Mesothelial cell of epicardium (in vitro differentiated cells): ENCODE data around the gene ABCC4. TPM values are rescaled to one million over a fixed set of nuclear protein-coding genes. Genes with fewer than 3 reads are reported as not detected.

ENCODE experiments used
- DNase-seq, 2 experiments: peaks; one replicate each; pipeline ENCODE4 v3.0.0; 2021; ENCODE audit warnings: low spot score in 2 of 2; ENCODE audit not compliant: unreplicated experiment in 2 of 2
- H3K27ac Mint-ChIP-seq: 2 replicates; pipeline ENCODE4 v1.8.0; 2021; ENCODE audit warnings: mixed read lengths
- H3K27me3 Mint-ChIP-seq: 2 replicates; pipeline ENCODE4 v1.8.0; 2021; ENCODE audit warnings: low read depth, mixed read lengths
- H3K36me3 Mint-ChIP-seq: 2 replicates; pipeline ENCODE4 v1.8.0; 2021; ENCODE audit warnings: mixed read lengths
- H3K4me1 Mint-ChIP-seq: 2 replicates; pipeline ENCODE4 v1.8.0; 2021; ENCODE audit warnings: mixed read lengths
- H3K4me3 Mint-ChIP-seq: 2 replicates; pipeline ENCODE4 v1.8.0; 2021; ENCODE audit warnings: mild to moderate bottlenecking, moderate library complexity, mixed read lengths
- H3K9me3 Mint-ChIP-seq: 2 replicates; pipeline ENCODE4 v1.8.0; 2021; ENCODE audit warnings: mixed read lengths
- CTCF ChIP-seq: fragments of 200-600 bp; sonication (generic); IDR thresholded peaks from one replicate; pipeline ENCODE4 v1.5.0; 2021; ENCODE audit warnings: antibody characterized with exemption; ENCODE audit not compliant: unreplicated experiment
- total RNA-seq: library from RNA; stranded (reverse); gene quantifications from 3 replicates; pipeline ENCODE4 v1.2.1, GENCODE V29; 2021

Gene ABCC4
- total RNA-seq, 1 donor from 2014 or later: 7.7 TPM

GRCh38 chr13:95212983-95213850 is 88.0 kb downstream of the ABCC4 start:
- no peaks in the 10 kb centered on the region for H3K27me3 Mint-ChIP-seq
- no peaks in the 10 kb centered on the region for H3K9me3 Mint-ChIP-seq
- peaks cover 6% of the 10 kb centered on the region for H3K4me1 Mint-ChIP-seq
- H3K4me3 Mint-ChIP-seq: no peak overlapping the region
- no peak for DNase-seq
- H3K27ac Mint-ChIP-seq: no peak overlapping the region
- H3K36me3 Mint-ChIP-seq: peaks cover 2% of the 10 kb centered on the region
- no peak for TF ChIP-seq CTCF

- TF ChIP-seq CTCF: no peak
- Mint-ChIP-seq H3K36me3 (peaks cover 2% of the 10 kb centered on the region), H3K4me1 (no peaks in the 10 kb centered on the region), H3K27me3 (no peaks in the 10 kb centered on the region), H3K27ac (no peak overlapping the region), H3K9me3 (no peaks in the 10 kb centered on the region), H3K4me3 (no peak overlapping the region)
- no peak for DNase-seq
Measured at GRCh38 chr13:95209109-95209508, 92.1 kb downstream of the ABCC4 start.

- Mint-ChIP-seq H3K27ac (no peak overlapping the region), H3K4me1 (no peaks in the 10 kb centered on the region), H3K4me3 (no peak overlapping the region), H3K9me3 (no peaks in the 10 kb centered on the region), H3K36me3 (peaks cover 2% of the 10 kb centered on the region), H3K27me3 (no peaks in the 10 kb centered on the region)
- no peak for TF ChIP-seq CTCF
- DNase-seq: no peak
Measured at GRCh38 chr13:95207769-95208366, 93.4 kb downstream of the ABCC4 start.

- DNase-seq: no peak
- H3K27me3 Mint-ChIP-seq: no peaks in the 10 kb centered on the region
- no peak overlapping the region for H3K27ac Mint-ChIP-seq
- no peaks in the 10 kb centered on the region for H3K9me3 Mint-ChIP-seq
- H3K36me3 Mint-ChIP-seq: peaks cover 2% of the 10 kb centered on the region
- no peaks in the 10 kb centered on the region for H3K4me1 Mint-ChIP-seq
- TF ChIP-seq CTCF: no peak
- H3K4me3 Mint-ChIP-seq: no peak overlapping the region
Measured at GRCh38 chr13:95206116-95206515, 95.1 kb downstream of the ABCC4 start.

- H3K4me3 Mint-ChIP-seq: no peak overlapping the region
- no peak for TF ChIP-seq CTCF
- no peak for DNase-seq
- peaks cover 7% of the 10 kb centered on the region for H3K36me3 Mint-ChIP-seq
- no peaks in the 10 kb centered on the region for H3K27me3 Mint-ChIP-seq
- no peak overlapping the region for H3K27ac Mint-ChIP-seq
- no peaks in the 10 kb centered on the region for H3K4me1 Mint-ChIP-seq
- H3K9me3 Mint-ChIP-seq: peaks cover 6% of the 10 kb centered on the region
Measured at GRCh38 chr13:95204231-95204765, 97.0 kb downstream of the ABCC4 start.
